Measurements from ENCODE around the gene KANK2.

- TF ChIP-seq CTCF (IDR thresholded peaks at IDR 0.05) (no peak), POLR2A (IDR thresholded peaks at IDR 0.05) (no peak), POLR2AphosphoS5 (IDR thresholded peaks at IDR 0.05; ENCODE audit: insufficient read depth in 1 of 2, low read depth in 1 of 2) (no peak)
Measured at GRCh38 chr19:11208561-11209471, 11.5 kb upstream of the KANK2 start.
